Epithelial cell of esophagus (primary cell): Measurements from ENCODE around the gene DNAJC30.

ENCODE experiments used
- DNase-seq: peaks from one replicate; pipeline ENCODE4 v3.0.0; 2010; ENCODE audit warnings: low read depth
- H3K4me3 ChIP-seq: 2 replicates; pipeline ENCODE4 v1.5.1; 2011; ENCODE audit warnings: mild to moderate bottlenecking, low read length, control low read depth
- TF ChIP-seq, protein P1 (sequence below): IDR thresholded peaks from 2 replicates; pipeline ENCODE4 v1.5.1; 2011; ENCODE audit warnings: low read depth, mild to moderate bottlenecking, low read length, control low read depth, inconsistent platforms; ENCODE audit not compliant: insufficient read depth; ENCODE audit errors: missing control alignments

DNAJC30 gene

DNA sequence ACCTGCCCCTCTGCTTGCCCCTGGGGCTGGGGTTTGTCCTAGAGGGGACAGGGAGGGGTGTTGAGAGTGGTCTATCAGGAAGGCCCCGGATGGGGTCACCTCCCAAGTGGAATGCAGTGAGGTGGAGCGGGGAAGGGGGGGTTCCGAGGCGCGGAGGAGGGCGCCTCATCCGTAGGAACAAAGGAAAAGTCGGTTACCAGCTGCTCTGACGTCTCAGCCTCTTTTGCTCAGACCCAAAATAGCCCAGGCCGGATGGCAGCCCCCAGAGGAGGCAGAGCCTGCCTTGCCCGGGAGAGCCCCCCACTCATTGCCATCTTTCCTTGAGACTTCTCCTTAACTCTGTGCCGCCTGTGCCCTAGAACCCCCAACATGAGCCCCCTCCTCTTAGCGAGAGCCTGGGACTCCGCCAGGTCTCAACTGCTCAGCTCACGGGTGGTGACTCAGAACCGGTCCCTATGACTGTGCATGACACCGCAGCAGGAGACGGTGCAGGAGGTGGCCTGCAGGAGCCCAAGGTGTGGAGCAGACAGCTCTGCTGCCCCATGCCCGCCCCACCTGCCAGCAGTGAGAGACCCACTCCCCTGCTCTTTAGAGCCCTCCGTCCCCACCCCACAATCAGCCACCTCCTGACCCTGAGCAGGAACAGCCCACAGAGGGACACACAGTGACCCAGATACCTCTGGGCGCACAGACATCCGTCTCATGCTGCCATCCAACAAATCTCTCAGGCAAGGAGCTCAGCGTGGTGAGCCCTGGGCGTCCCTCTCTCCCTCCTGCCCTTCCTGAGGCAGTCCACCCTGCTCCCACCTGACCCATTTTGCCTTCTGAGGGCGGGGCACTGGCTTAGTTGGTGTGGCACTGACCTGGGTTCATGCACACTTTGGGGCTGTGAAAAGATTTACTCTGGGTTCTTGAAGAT is 23.1 kb upstream of the DNAJC30 start:
- no peak overlapping the region for H3K4me3 ChIP-seq
- peak; percentile 84 for DNase-seq
- TF ChIP-seq, protein P1, sequence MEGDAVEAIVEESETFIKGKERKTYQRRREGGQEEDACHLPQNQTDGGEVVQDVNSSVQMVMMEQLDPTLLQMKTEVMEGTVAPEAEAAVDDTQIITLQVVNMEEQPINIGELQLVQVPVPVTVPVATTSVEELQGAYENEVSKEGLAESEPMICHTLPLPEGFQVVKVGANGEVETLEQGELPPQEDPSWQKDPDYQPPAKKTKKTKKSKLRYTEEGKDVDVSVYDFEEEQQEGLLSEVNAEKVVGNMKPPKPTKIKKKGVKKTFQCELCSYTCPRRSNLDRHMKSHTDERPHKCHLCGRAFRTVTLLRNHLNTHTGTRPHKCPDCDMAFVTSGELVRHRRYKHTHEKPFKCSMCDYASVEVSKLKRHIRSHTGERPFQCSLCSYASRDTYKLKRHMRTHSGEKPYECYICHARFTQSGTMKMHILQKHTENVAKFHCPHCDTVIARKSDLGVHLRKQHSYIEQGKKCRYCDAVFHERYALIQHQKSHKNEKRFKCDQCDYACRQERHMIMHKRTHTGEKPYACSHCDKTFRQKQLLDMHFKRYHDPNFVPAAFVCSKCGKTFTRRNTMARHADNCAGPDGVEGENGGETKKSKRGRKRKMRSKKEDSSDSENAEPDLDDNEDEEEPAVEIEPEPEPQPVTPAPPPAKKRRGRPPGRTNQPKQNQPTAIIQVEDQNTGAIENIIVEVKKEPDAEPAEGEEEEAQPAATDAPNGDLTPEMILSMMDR = peak; percentile 5

DNA sequence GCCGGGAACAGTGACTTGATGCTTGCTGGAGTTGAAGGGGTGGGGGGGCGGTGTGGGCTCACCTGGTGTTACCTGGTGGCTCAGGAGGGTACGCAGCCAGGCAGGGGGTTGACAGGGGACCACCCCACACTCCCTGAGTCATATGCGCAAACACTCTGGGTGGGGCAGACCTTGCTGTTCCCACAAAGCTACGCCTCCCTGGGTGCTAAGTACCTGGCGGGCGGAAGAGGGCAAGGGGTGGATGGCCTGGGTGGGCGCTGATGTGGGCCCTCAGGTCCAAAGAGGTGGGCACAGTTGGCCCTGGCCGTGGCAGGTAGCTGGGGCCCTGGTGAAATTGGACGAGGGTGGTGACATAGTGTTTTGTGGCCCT is 22.3 kb upstream of the DNAJC30 start:
- TF ChIP-seq, protein P1 = no peak
- peak; percentile 30 for DNase-seq
- H3K4me3 ChIP-seq = no peak overlapping the region

DNA sequence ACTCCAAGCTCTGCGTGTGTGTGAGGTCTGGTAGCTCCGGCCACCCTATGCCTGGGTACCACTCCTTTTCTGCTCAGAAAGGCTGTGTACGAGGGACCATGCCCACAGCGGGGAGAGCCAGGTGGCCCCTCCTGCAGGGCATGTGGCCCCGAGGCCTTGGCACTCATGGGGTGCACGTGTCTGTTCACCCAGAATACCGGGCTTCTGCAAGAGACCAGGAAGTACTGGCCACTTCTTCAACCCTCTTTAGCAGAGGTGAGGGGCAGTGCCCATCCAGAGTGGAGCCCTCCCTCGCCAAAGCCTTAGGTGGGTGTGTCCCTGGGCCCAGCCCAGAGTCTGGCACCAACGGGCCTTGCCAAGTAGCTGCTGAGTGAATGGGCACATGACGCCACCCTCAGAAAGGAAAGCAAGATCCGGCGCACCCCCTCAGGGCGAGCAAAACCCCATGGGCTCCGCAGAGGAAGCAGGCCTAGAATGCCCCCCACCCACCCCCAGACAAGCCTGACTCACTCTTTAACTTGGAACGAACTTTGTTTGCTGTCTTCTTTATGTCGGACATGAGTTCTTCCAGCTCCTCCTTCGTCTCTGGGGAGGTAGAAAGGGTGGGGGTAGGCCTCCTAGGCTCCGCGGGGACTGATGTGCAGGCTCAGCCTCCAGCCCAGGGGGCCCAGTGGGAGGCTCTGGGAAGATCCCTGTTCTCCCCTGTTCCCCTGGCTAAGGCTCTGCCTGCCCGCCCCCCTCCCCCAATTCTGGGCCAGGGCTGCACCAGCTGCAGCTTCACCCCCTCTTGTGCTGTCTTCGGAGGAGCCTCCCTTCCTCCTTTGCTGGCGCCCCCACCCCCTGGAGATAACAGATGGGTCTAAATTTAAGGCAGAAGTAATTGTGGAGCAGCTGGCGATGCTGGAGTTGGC is 21.6 kb upstream of the DNAJC30 start:
- H3K4me3 ChIP-seq = no peak overlapping the region
- TF ChIP-seq, protein P1 = no peak
- DNase-seq = peak; percentile 80

DNA sequence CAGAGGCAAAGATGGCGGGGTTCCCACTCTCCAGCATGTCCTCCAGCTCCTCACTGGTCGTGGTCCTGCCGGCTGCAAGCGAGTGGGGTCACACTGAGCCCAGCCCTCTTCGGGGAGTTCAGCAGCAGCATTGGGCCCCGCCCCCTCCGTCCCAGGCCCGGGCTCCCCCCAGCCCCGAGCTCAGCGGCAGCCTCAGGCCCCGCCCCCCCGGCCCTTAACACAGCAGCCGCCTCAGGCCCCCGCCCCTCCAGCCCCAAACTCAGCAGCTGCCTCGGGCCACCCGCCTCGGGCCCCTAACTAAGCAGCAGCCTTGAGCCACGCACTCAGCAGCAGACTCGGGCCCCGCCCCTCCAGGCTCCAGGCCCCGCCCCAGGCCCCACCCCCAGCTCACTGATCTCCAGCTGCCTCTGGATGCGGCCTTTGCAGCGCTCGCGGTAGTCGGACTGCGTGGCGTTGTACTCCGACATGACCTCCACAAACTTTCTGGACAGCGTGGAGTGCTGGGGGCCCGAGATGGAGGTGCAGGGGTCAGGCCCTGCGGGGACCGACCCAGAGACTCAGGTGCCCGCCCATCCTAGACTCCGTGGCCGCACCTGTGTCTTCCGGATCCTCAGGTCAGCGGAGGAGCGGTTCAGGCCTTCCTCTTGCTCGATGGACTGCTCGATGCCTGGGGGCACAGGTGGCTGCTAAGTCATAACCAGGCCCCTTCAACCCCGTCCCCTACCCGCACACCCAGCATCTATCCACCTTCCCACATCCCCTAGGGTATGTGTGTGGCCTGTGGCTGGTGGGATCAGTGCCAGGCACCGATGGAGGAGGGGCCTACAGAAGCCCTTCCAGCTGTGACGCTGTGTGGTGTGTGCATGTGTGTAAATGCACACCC is 20.7 kb upstream of the DNAJC30 start:
- no peak overlapping the region for H3K4me3 ChIP-seq
- peak; percentile 56 for DNase-seq
- TF ChIP-seq, protein P1 = no peak

DNA sequence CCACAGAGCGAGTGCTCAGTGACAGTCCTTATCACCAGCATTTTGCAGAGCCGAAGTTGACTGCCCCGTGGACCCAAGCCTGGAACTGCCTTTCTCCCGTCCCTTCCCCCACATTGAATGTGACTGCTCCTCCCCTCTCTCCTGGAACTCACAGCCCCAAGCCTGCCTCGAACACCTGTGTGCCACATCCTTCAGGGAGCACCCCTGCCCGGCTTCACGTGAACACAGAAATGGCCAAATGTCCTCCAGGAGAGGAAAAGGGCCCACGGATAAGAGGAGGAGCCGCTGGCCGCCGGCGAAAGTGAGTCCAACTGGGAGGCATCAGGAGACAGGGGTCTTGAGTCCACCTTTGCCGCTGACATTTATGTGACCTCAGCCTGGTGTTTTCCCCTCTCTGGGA is 20.0 kb upstream of the DNAJC30 start:
- H3K4me3 ChIP-seq = no peak overlapping the region
- TF ChIP-seq, protein P1 = no peak
- DNase-seq = no peak

DNA sequence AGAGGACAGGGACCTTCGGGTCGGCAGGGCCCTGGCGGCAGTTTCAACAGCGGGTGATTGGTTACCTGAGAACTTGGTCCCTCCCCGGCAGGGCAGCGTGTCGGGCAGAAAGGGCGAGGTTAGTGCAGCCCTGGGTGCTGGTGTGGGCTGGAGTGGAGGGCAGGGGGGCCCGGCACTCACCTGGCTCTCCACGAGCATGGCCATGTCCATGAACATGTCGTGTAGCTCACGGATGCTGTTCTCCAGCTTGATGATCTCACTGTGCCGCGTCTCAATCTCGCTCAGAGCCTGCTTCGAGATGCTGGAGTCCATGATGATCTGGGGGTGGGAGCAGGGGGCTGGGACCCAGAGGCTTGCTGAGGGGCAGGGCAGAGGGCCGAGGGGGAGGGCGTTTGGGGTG is 19.4 kb upstream of the DNAJC30 start:
- no peak for DNase-seq
- no peak overlapping the region for H3K4me3 ChIP-seq
- TF ChIP-seq, protein P1 = no peak
